Measurements from ENCODE around the gene SCARB1.
A peak's percentile ranks its signal among the peaks of the same experiment; 100 is the strongest.

SCARB1 gene

GRCh38 chr12:124852329-124852831 is 11.3 kb downstream of the SCARB1 start:
- Histone ChIP-seq H3K9me3 (no peaks in the 10 kb centered on the region), H3K27me3 (no peaks in the 10 kb centered on the region)

GRCh38 chr12:124851342-124851741 is 12.3 kb downstream of the SCARB1 start:
- Histone ChIP-seq H3K4me3 (ENCODE audit: low read depth in 1 of 2, low read length in 1 of 2) (no peak overlapping the region), H3K27ac (peak overlapping the region; percentile 85), H3K4me1 (ENCODE audit: control insufficient read depth in 1 of 2, insufficient read depth in 1 of 2, low read depth in 1 of 2, low read length in 1 of 2) (peaks cover 47 to 48% of the 10 kb centered on the region in 2 experiments), H3K36me3 (no peaks in the 10 kb centered on the region), H3K27me3 (no peaks in the 10 kb centered on the region), H3K9me3 (no peaks in the 10 kb centered on the region)
- no peak for TF ChIP-seq CTCF (IDR thresholded peaks at IDR 0.05)

More at GRCh38 chr12:124852329-124852831, 11.3 kb downstream of the SCARB1 start:
- Histone ChIP-seq H3K4me1 (ENCODE audit: control insufficient read depth in 1 of 2, insufficient read depth in 1 of 2, low read depth in 1 of 2, low read length in 1 of 2) (peaks cover 54% of the 10 kb centered on the region in 2 experiments), H3K36me3 (no peaks in the 10 kb centered on the region), H3K27ac (peak overlapping the region; percentile 85), H3K4me3 (ENCODE audit: low read depth in 1 of 2, low read length in 1 of 2) (peak overlapping the region; percentile 37 to 50)
- no peak for TF ChIP-seq CTCF (IDR thresholded peaks at IDR 0.05)

- Histone ChIP-seq H3K4me1 (ENCODE audit: control insufficient read depth in 1 of 2, insufficient read depth in 1 of 2, low read depth in 1 of 2, low read length in 1 of 2) (peaks cover 27 to 29% of the 10 kb centered on the region in 2 experiments), H3K27me3 (no peaks in the 10 kb centered on the region)
- no peak for TF ChIP-seq CTCF (IDR thresholded peaks at IDR 0.05)
Measured at GRCh38 chr12:124849382-124849781, 14.3 kb downstream of the SCARB1 start.

GRCh38 chr12:124848621-124849380 is 14.9 kb downstream of the SCARB1 start:
- no peak overlapping the region for H3K4me3 ChIP-seq (ENCODE audit: low read depth in 1 of 2, low read length in 1 of 2)
- H3K9me3 ChIP-seq: no peaks in the 10 kb centered on the region
- no peaks in the 10 kb centered on the region for H3K36me3 ChIP-seq
- no peak overlapping the region for H3K27ac ChIP-seq
- H3K4me1 ChIP-seq (ENCODE audit: control insufficient read depth in 1 of 2, insufficient read depth in 1 of 2, low read depth in 1 of 2, low read length in 1 of 2): peaks cover 21 to 23% of the 10 kb centered on the region in 2 experiments
- no peak for TF ChIP-seq CTCF (IDR thresholded peaks at IDR 0.05)
- no peaks in the 10 kb centered on the region for H3K27me3 ChIP-seq

More at GRCh38 chr12:124849382-124849781, 14.3 kb downstream of the SCARB1 start:
- Histone ChIP-seq H3K9me3 (no peaks in the 10 kb centered on the region), H3K27ac (no peak overlapping the region), H3K4me3 (ENCODE audit: low read depth in 1 of 2, low read length in 1 of 2) (no peak overlapping the region), H3K36me3 (no peaks in the 10 kb centered on the region)

GRCh38 chr12:124847113-124848074 is 16.3 kb downstream of the SCARB1 start:
- Histone ChIP-seq H3K27ac (no peak overlapping the region), H3K27me3 (no peaks in the 10 kb centered on the region), H3K36me3 (no peaks in the 10 kb centered on the region), H3K4me3 (ENCODE audit: low read depth in 1 of 2, low read length in 1 of 2) (no peak overlapping the region), H3K4me1 (ENCODE audit: control insufficient read depth in 1 of 2, insufficient read depth in 1 of 2, low read depth in 1 of 2, low read length in 1 of 2) (peaks cover 9 to 11% of the 10 kb centered on the region in 2 experiments), H3K9me3 (no peaks in the 10 kb centered on the region)
- TF ChIP-seq CTCF (IDR thresholded peaks at IDR 0.05): no peak
